OCI-LY1 (cell line): Measurements from ENCODE around the gene DNASE1L2.

Experiments used
- CTCF ChIP-seq: fragments of 200-600 bp; sonication (generic), shearing (Covaris generic); IDR thresholded peaks from 2 replicates; pipeline ENCODE4 v1.5.1; 2017; ENCODE audit warnings: mild to moderate bottlenecking, antibody characterized with exemption, low read length, moderate library complexity, mixed read lengths
- EZH2 ChIP-seq: fragments of 200-600 bp; sonication (generic), shearing (Covaris generic); IDR thresholded peaks from 2 replicates; pipeline ENCODE4 v1.8.0; 2017; ENCODE audit warnings: borderline replicate concordance, mixed run types, mild to moderate bottlenecking, antibody characterized with exemption, low read length, moderate library complexity, mixed read lengths

- TF ChIP-seq CTCF, result no peak
- TF ChIP-seq EZH2, result no peak
Observed at GRCh38 chr16:2208772-2209171, 27.5 kb upstream of the DNASE1L2 start.
